GM23338 (cell line): ENCODE results near the gene EMC6. TPM values are rescaled to one million over a fixed set of nuclear protein-coding genes. Genes with fewer than 3 reads are reported as not detected.

Source experiments
- ATAC-seq: fragments of 200-7000 bp; cut with Tn5 transposase; 3 replicates; pipeline ENCODE4 v1.9.1; 2020
- DNase-seq: peaks from one replicate; pipeline ENCODE4 v3.0.0-alpha.2; 2015; ENCODE audit warnings: low spot score
- H2AFZ ChIP-seq: fragments of 200-600 bp; sonication (generic); 2 replicates; pipeline ENCODE4 v1.8.0; 2016; ENCODE audit warnings: antibody characterized with exemption, mild to moderate bottlenecking, moderate library complexity
- H3F3A ChIP-seq: fragments of 200-600 bp; sonication (generic); replicated peaks from 2 replicates; pipeline ENCODE4 v1.8.0; 2017; ENCODE audit warnings: antibody characterized with exemption, mixed run types, low read depth
- H3K27ac ChIP-seq: fragments of 200-600 bp; sonication (generic); 2 replicates; pipeline ENCODE4 v1.6.1; 2016; ENCODE audit warnings: low read depth
- H3K27me3 ChIP-seq: fragments of 200-600 bp; sonication (generic); 2 replicates; pipeline ENCODE4 v1.8.0; 2016; ENCODE audit warnings: mild to moderate bottlenecking, mixed run types, moderate library complexity; ENCODE audit not compliant: insufficient read depth
- H3K36me3 ChIP-seq: fragments of 200-600 bp; sonication (generic); 2 replicates; pipeline ENCODE4 v1.8.0; 2016; ENCODE audit warnings: mild to moderate bottlenecking; ENCODE audit not compliant: insufficient read depth
- H3K4me1 ChIP-seq: fragments of 200-600 bp; sonication (generic); 2 replicates; pipeline ENCODE4 v1.8.0; 2016; ENCODE audit warnings: mild to moderate bottlenecking, moderate library complexity; ENCODE audit not compliant: insufficient read depth
- H3K4me2 ChIP-seq: fragments of 200-600 bp; sonication (generic); 2 replicates; pipeline ENCODE4 v1.7.1; 2017; ENCODE audit warnings: mixed run types
- H3K4me3 ChIP-seq: fragments of 200-600 bp; sonication (generic); 2 replicates; pipeline ENCODE4 v1.6.1; 2016; ENCODE audit warnings: mixed run types
- H3K79me2 ChIP-seq: fragments of 200-600 bp; sonication (generic); replicated peaks from 2 replicates; pipeline ENCODE4 v1.8.0; 2017; ENCODE audit warnings: mild to moderate bottlenecking; ENCODE audit not compliant: insufficient read depth
- H3K9me2 ChIP-seq: fragments of 200-600 bp; sonication (generic); 2 replicates; pipeline ENCODE4 v1.8.0; 2017; ENCODE audit not compliant: insufficient read depth
- H4K20me1 ChIP-seq: fragments of 200-600 bp; sonication (generic); replicated peaks from 2 replicates; pipeline ENCODE4 v1.8.0; 2017; ENCODE audit warnings: mild to moderate bottlenecking; ENCODE audit not compliant: insufficient read depth
- H3K27ac Mint-ChIP-seq: 2 replicates; pipeline ENCODE4 v1.8.0; 2020; ENCODE audit warnings: inconsistent platforms, mild to moderate bottlenecking, moderate library complexity, mixed read lengths
- H3K27me3 Mint-ChIP-seq: 3 replicates; pipeline ENCODE4 v1.8.0; 2022; ENCODE audit warnings: low read depth, mild to moderate bottlenecking, moderate library complexity, mixed read lengths, inconsistent platforms; ENCODE audit not compliant: insufficient read depth, poor library complexity
- H3K36me3 Mint-ChIP-seq: 3 replicates; pipeline ENCODE4 v1.8.0; 2021; ENCODE audit warnings: low read depth, mild to moderate bottlenecking, inconsistent platforms, moderate library complexity, mixed read lengths
- H3K4me1 Mint-ChIP-seq: 3 replicates; pipeline ENCODE4 v1.8.0; 2020; ENCODE audit warnings: mild to moderate bottlenecking, inconsistent platforms, mixed read lengths
- H3K4me3 Mint-ChIP-seq: 3 replicates; pipeline ENCODE4 v1.8.0; 2021; ENCODE audit warnings: moderate library complexity, mild to moderate bottlenecking, inconsistent platforms, mixed read lengths
- H3K9me3 Mint-ChIP-seq: 3 replicates; pipeline ENCODE4 v1.8.0; 2020; ENCODE audit warnings: moderate library complexity, mild to moderate bottlenecking, inconsistent platforms, mixed read lengths
- CREB1 ChIP-seq: fragments of 250-450 bp; sonication (Bioruptor Pico); IDR thresholded peaks from 2 replicates; pipeline ENCODE4 v1.5.0; 2020; ENCODE audit warnings: low read depth, mild to moderate bottlenecking, moderate library complexity
- ETS1 ChIP-seq: IDR thresholded peaks from 2 replicates; pipeline ENCODE4 v1.6.1; 2016; ENCODE audit warnings: antibody characterized with exemption
- EZH2 ChIP-seq: fragments of 200-600 bp; sonication (generic); IDR thresholded peaks from one replicate; pipeline ENCODE4 v1.8.0; 2017; ENCODE audit warnings: antibody characterized with exemption, mild to moderate bottlenecking, low read depth; ENCODE audit not compliant: unreplicated experiment
- EZH2phosphoT487 ChIP-seq: fragments of 200-600 bp; sonication (generic); IDR thresholded peaks from one replicate; pipeline ENCODE4 v1.8.1; 2018; ENCODE audit warnings: antibody characterized with exemption; ENCODE audit not compliant: unreplicated experiment
- JUNB ChIP-seq: IDR thresholded peaks from one replicate; pipeline ENCODE4 v1.6.1; 2016; ENCODE audit warnings: antibody characterized with exemption; ENCODE audit not compliant: unreplicated experiment
- NANOG ChIP-seq: IDR thresholded peaks from 2 replicates; pipeline ENCODE4 v1.6.1; 2016; ENCODE audit warnings: antibody characterized with exemption, borderline replicate concordance
- POLR2AphosphoS5 ChIP-seq: IDR thresholded peaks from 2 replicates; pipeline ENCODE4 v1.6.1; 2016; ENCODE audit warnings: antibody characterized with exemption, low read depth
- REST ChIP-seq: IDR thresholded peaks from one replicate; pipeline ENCODE4 v1.6.1; 2018; ENCODE audit warnings: antibody characterized with exemption; ENCODE audit not compliant: unreplicated experiment
- STAT1 ChIP-seq: IDR thresholded peaks from one replicate; pipeline ENCODE4 v1.6.1; 2016; ENCODE audit warnings: antibody characterized with exemption; ENCODE audit not compliant: unreplicated experiment
- ZNF114 ChIP-seq: fragments of 250-450 bp; sonication (Bioruptor Pico); IDR thresholded peaks from 2 replicates; pipeline ENCODE4 v1.5.0; 2020; ENCODE audit warnings: mild to moderate bottlenecking, moderate library complexity
- ZNF331 ChIP-seq: fragments of 250-450 bp; sonication (Bioruptor Pico); IDR thresholded peaks from 2 replicates; pipeline ENCODE4 v1.5.0; 2020; ENCODE audit warnings: low read depth, mild to moderate bottlenecking, moderate library complexity
- polyA plus RNA-seq: library from polyadenylated mRNA; unstranded; fragments of >200 nt; fragmentation: Nextera tagmentation; extraction: Ambion mirVana; gene quantifications from 2 replicates; pipeline ENCODE4 v1.2.1, GENCODE V29; 2016
- total RNA-seq: library from RNA; depleted of rRNA; stranded (reverse); fragments of >200 nt; shearing (Covaris generic); gene quantifications from 2 replicates; pipeline ENCODE4 v1.2.3, GENCODE V29; 2014
- TF ChIP-seq, protein P1 (sequence below), 2 experiments: fragments of 200-600 bp in 1 of 2; sonication (generic) in 1 of 2; conservative IDR thresholded peaks; 2 replicates each; pipeline versions ENCODE4 v1.5.1 to v1.6.1; 2016 to 2017; ENCODE audit warnings: antibody characterized with exemption in 2 of 2, low read depth in 2 of 2, mild to moderate bottlenecking in 2 of 2, moderate library complexity in 1 of 2

EMC6 gene
- total and polyA plus RNA-seq, 2 experiments from 2014 or later: 48.0 to 230 TPM

DNA sequence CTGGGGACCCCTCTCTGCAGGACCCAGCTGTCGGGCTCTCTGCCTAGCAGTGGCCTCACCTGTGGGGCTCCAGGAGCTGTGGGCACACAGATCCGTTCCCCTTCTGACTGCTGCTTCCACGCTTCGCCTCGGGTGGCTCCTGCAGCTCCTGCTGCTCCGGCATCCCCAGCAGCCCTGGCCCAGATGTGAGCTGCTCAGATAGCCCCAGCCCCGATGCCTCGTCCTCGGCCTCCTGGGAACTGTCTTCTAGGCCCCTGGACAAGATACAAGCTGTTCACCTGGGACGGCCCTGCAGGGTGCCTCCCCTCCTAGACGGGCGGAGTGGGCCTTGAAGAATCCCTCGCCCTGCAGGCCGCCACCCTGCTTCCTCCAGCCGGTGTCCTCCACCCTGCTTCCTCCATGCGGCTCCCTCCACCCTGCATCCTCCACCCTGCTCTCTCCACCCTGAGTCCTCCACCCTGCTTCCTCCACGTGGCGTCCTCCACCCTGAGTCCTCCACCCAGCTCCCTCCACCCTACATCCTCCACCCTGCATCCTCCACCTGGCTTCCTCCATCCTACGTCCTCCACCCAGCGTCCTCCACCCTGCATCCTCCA is 11.0 kb downstream of the EMC6 start:
- Mint-ChIP-seq H3K27ac (no peak overlapping the region), H3K27me3 (peaks cover 2% of the 10 kb centered on the region), H3K9me3 (no peaks in the 10 kb centered on the region), H3K36me3 (no peaks in the 10 kb centered on the region), H3K4me1 (peaks cover 7% of the 10 kb centered on the region; the same call in 2 of the 3 replicates), H3K4me3 (no peak overlapping the region)
- Histone ChIP-seq H3K9me2 (no peaks in the 10 kb centered on the region), H3K36me3 (no peaks in the 10 kb centered on the region), H3K4me1 (no peaks in the 10 kb centered on the region), H3F3A (no peaks in the 10 kb centered on the region), H3K4me2 (no peak overlapping the region), H3K27ac (0 out of 2 replicates have a peak overlapping the region, but pooled peaks have one; percentile 26), H2AFZ (no peak overlapping the region), H4K20me1 (no peaks in the 10 kb centered on the region), H3K79me2 (no peaks in the 10 kb centered on the region), H3K27me3 (no peaks in the 10 kb centered on the region), H3K4me3 (no peak overlapping the region)
- no peak for DNase-seq
- TF ChIP-seq, protein P1, sequence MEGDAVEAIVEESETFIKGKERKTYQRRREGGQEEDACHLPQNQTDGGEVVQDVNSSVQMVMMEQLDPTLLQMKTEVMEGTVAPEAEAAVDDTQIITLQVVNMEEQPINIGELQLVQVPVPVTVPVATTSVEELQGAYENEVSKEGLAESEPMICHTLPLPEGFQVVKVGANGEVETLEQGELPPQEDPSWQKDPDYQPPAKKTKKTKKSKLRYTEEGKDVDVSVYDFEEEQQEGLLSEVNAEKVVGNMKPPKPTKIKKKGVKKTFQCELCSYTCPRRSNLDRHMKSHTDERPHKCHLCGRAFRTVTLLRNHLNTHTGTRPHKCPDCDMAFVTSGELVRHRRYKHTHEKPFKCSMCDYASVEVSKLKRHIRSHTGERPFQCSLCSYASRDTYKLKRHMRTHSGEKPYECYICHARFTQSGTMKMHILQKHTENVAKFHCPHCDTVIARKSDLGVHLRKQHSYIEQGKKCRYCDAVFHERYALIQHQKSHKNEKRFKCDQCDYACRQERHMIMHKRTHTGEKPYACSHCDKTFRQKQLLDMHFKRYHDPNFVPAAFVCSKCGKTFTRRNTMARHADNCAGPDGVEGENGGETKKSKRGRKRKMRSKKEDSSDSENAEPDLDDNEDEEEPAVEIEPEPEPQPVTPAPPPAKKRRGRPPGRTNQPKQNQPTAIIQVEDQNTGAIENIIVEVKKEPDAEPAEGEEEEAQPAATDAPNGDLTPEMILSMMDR (conservative IDR thresholded peaks at IDR 0.05; ENCODE audit: low read depth in 2 of 2): no peak
- TF ChIP-seq ETS1: no peak
- TF ChIP-seq JUNB: no peak
- no peak for ATAC-seq

- Histone ChIP-seq H3K4me1 (no peaks in the 10 kb centered on the region), H3K27me3 (no peaks in the 10 kb centered on the region), H3K36me3 (no peaks in the 10 kb centered on the region), H3K79me2 (no peaks in the 10 kb centered on the region), H2AFZ (no peak overlapping the region), H3K27ac (no peak overlapping the region), H3F3A (no peaks in the 10 kb centered on the region), H3K9me2 (no peaks in the 10 kb centered on the region), H3K4me2 (no peak overlapping the region), H4K20me1 (no peaks in the 10 kb centered on the region), H3K4me3 (no peak overlapping the region)
- H3K27ac Mint-ChIP-seq: no peak overlapping the region
- no peaks in the 10 kb centered on the region for H3K36me3 Mint-ChIP-seq
- DNase-seq: no peak
- H3K9me3 Mint-ChIP-seq: no peaks in the 10 kb centered on the region
- H3K4me3 Mint-ChIP-seq: no peak overlapping the region
- peaks cover 5% of the 10 kb centered on the region; the same call in 2 of the 3 replicates for H3K4me1 Mint-ChIP-seq
- ATAC-seq: no peak
- H3K27me3 Mint-ChIP-seq: peaks cover 2% of the 10 kb centered on the region
- no peak for TF ChIP-seq EZH2
- TF ChIP-seq STAT1: no peak
- no peak for TF ChIP-seq CREB1 (CRISPR knock-in tag)
- TF ChIP-seq EZH2phosphoT487: no peak
- no peak for TF ChIP-seq ZNF114
- TF ChIP-seq NANOG: no peak
- no peak for TF ChIP-seq JUNB
- TF ChIP-seq POLR2AphosphoS5: no peak
- TF ChIP-seq, protein P1 (conservative IDR thresholded peaks at IDR 0.05; ENCODE audit: low read depth in 2 of 2): no peak
- TF ChIP-seq REST: no peak
- TF ChIP-seq ZNF331: no peak
- TF ChIP-seq ETS1: no peak
Measured at GRCh38 chr17:3681057-3681456, 12.4 kb downstream of the EMC6 start.
